ENCODE results near the gene TBC1D4.

The TBC1D4 gene

DNA sequence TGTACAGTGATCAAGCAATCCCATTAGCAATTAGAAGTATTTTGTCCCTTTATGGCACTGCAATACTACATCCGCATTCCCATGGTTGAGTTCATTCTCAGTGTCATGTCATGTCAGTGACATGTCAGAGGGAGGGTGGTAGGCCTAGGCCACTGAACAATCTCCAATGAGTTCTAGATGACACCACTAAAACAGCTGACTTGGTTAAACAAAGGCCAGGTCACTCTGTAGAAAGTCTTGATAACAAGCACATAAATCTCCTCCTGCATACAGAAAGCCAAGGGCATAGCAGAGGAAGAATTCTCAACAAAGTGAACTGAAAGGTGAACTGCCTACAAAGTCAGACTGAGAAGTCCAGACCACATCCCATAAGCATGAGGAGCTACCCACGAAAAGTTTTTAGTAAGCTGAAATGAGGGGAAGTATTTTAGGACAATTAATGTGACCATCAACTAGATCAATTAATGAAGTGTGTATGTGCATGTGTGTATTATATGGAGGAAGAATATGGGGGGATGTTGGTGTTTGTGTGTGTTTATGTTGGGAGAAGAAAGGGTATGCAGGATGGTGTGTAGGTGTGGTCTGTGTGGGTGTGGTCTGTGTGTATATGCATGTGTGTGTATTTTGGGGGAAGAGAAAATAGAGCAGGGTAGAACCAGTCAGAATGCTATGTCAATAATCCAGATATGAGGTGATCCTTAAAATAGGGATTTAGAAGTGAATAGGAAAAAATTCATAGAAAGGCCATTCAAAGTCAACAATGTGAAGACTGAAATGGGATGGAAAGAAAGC, 67.7 kb downstream of the TBC1D4 start:
- TF ChIP-seq, protein P1, sequence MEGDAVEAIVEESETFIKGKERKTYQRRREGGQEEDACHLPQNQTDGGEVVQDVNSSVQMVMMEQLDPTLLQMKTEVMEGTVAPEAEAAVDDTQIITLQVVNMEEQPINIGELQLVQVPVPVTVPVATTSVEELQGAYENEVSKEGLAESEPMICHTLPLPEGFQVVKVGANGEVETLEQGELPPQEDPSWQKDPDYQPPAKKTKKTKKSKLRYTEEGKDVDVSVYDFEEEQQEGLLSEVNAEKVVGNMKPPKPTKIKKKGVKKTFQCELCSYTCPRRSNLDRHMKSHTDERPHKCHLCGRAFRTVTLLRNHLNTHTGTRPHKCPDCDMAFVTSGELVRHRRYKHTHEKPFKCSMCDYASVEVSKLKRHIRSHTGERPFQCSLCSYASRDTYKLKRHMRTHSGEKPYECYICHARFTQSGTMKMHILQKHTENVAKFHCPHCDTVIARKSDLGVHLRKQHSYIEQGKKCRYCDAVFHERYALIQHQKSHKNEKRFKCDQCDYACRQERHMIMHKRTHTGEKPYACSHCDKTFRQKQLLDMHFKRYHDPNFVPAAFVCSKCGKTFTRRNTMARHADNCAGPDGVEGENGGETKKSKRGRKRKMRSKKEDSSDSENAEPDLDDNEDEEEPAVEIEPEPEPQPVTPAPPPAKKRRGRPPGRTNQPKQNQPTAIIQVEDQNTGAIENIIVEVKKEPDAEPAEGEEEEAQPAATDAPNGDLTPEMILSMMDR (conservative IDR thresholded peaks at IDR 0.05; ENCODE audit: low read depth, low read length): no peak
- H3K4me3 ChIP-seq (ENCODE audit: low read depth, low read length): no peak overlapping the region
- no peak for DNase-seq (ENCODE audit: low read depth)

- DNase-seq (ENCODE audit: low read depth): no peak
- TF ChIP-seq, protein P1 (conservative IDR thresholded peaks at IDR 0.05; ENCODE audit: low read depth, low read length): no peak
- H3K4me3 ChIP-seq (ENCODE audit: low read depth, low read length): no peak overlapping the region
These were observed 69.9 kb downstream of the TBC1D4 start for GRCh38 chr13:75411924-75412537.

- H3K4me3 ChIP-seq (ENCODE audit: low read depth, low read length): no peak overlapping the region
- no peak for DNase-seq (ENCODE audit: low read depth)
- TF ChIP-seq, protein P1 (conservative IDR thresholded peaks at IDR 0.05; ENCODE audit: low read depth, low read length): no peak
These were observed 71.8 kb downstream of the TBC1D4 start for GRCh38 chr13:75410207-75410606.

DNA sequence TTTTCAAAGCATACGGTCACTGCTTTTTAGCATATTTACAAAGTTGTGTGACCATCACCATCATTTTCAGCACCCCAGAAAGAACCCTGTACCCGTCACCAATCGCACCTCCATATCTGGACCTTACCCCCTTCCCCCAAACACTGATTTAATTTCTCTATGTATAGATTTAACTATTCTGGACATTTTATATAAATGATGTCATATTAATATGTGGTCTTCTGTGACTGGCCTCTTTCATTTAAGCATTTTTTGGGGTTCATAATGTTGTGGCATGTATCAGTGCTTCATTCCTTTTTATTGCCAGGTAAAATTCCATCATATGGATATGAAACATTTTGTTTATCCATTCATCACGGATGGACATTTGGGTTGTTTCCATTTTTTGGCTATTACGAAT, 74.0 kb downstream of the TBC1D4 start:
- TF ChIP-seq, protein P1 (conservative IDR thresholded peaks at IDR 0.05; ENCODE audit: low read depth, low read length): no peak
- DNase-seq (ENCODE audit: low read depth): no peak
- H3K4me3 ChIP-seq (ENCODE audit: low read depth, low read length): no peak overlapping the region

GRCh38 chr13:75407473-75407872, 74.5 kb downstream of the TBC1D4 start:
- no peak overlapping the region for H3K4me3 ChIP-seq (ENCODE audit: low read depth, low read length)
- TF ChIP-seq, protein P1 (conservative IDR thresholded peaks at IDR 0.05; ENCODE audit: low read depth, low read length): no peak
- no peak for DNase-seq (ENCODE audit: low read depth)

- TF ChIP-seq, protein P1 (conservative IDR thresholded peaks at IDR 0.05; ENCODE audit: low read depth, low read length): no peak
- DNase-seq (ENCODE audit: low read depth): peak; percentile 92
- no peak overlapping the region for H3K4me3 ChIP-seq (ENCODE audit: low read depth, low read length)
These were observed 75.8 kb downstream of the TBC1D4 start for GRCh38 chr13:75405976-75406703.
